HCT116 (cell line): Measurements from ENCODE around the gene KLRD1. TPM values are rescaled to one million over a fixed set of nuclear protein-coding genes. Genes with fewer than 3 reads are reported as not detected.

Source experiments
- ATAC-seq: fragments of 200-7000 bp; cut with Tn5 transposase; 2 replicates; pipeline ENCODE4 v1.9.1; 2020; ENCODE audit warnings: mild to moderate bottlenecking, moderate library complexity
- BruUV-seq: library from RNA; stranded (reverse); fragments of 400-500 nt; replicated peaks from 2 replicates; lab custom pipeline; 2021; lab: Mats Ljungman, UMichigan
- CTCF ChIA-PET: fragments of 300-600 bp; sonication (Branson Sonifier 250); formaldehyde crosslinking; loops from one replicate; lab custom pipeline; 2021; ENCODE audit warnings: antibody characterized with exemption; lab: Charles Lee
- POLR2A ChIA-PET: fragments of 300-600, 350-600 bp; sonication (Branson Sonifier 250); formaldehyde crosslinking; loops from one replicate; lab custom pipeline; 2021; ENCODE audit warnings: antibody characterized with exemption; lab: Charles Lee
- RAD21 ChIA-PET, 2 experiments: fragments of 300-600 bp; sonication (Branson Sonifier 250); formaldehyde crosslinking; loops; one replicate each; lab custom pipeline; 2023; ENCODE audit warnings: low total read pairs in 2 of 2; ENCODE audit not compliant: uncharacterized antibody in 2 of 2, unreplicated experiment in 2 of 2, low non-redundant PET in 1 of 2; lab: Charles Lee
- DNase-seq: peaks from one replicate; pipeline ENCODE4 v3.0.0-alpha.2; 2010; ENCODE audit warnings: low read depth, low spot score
- H2AFZ ChIP-seq: fragments of 200-600 bp; shearing (Covaris generic), sonication (generic); 2 replicates; pipeline ENCODE4 v1.6.1; 2017; ENCODE audit warnings: low read depth, mixed run types, mixed read lengths, antibody characterized with exemption, low read length; ENCODE audit not compliant: poor library complexity, severe bottlenecking
- H3K27ac ChIP-seq: 2 replicates; pipeline ENCODE4 v1.5.1; 2012; ENCODE audit warnings: low read depth, low read length
- H3K27me3 ChIP-seq: fragments of 200-600 bp; sonication (generic); 2 replicates; pipeline ENCODE4 v1.6.1; 2016; ENCODE audit warnings: mixed run types, low read length, mixed read lengths; ENCODE audit not compliant: insufficient read depth
- H3K36me3 ChIP-seq, 2 experiments: fragments of 200-500 bp in 1 of 2; fragments of 200-600 bp in 1 of 2; sonication (Bioruptor generic) in 1 of 2; sonication (generic) in 1 of 2; 2 replicates each; pipeline versions ENCODE4 v1.5.1 to v1.6.1; 2014 to 2016; ENCODE audit warnings: low read length in 2 of 2, inconsistent platforms in 1 of 2, mixed read lengths in 1 of 2, mixed run types in 1 of 2; ENCODE audit not compliant: insufficient read depth in 2 of 2, control insufficient read depth in 1 of 2
- H3K4me1 ChIP-seq, 2 experiments: fragments of 200-600 bp in 1 of 2; sonication (generic) in 1 of 2; 2 replicates each; pipeline versions ENCODE4 v1.5.1 to v1.6.1; 2012 to 2017; ENCODE audit warnings: low read length in 2 of 2, inconsistent platforms in 1 of 2, mild to moderate bottlenecking in 1 of 2, mixed read lengths in 1 of 2, mixed run types in 1 of 2, moderate library complexity in 1 of 2; ENCODE audit not compliant: insufficient read depth in 2 of 2, control insufficient read depth in 1 of 2
- H3K4me2 ChIP-seq: fragments of 200-600 bp; sonication (generic); 2 replicates; pipeline ENCODE4 v1.6.1; 2017; ENCODE audit warnings: mixed run types, low read length, mixed read lengths
- H3K4me3 ChIP-seq, 2 experiments: fragments of 200-600 bp in 1 of 2; sonication (generic) in 1 of 2; replicated peaks in 1 of 2; 2 replicates each; pipeline ENCODE4 v1.5.1; 2011 to 2016; ENCODE audit warnings: low read length in 2 of 2, control low read depth in 1 of 2, low read depth in 1 of 2, mild to moderate bottlenecking in 1 of 2, mixed read lengths in 1 of 2, mixed run types in 1 of 2
- H3K79me2 ChIP-seq: fragments of 200-600 bp; sonication (generic); 2 replicates; pipeline ENCODE4 v1.6.1; 2017; ENCODE audit warnings: mild to moderate bottlenecking, mixed run types, low read length, moderate library complexity, mixed read lengths; ENCODE audit not compliant: insufficient read depth
- H3K9ac ChIP-seq: fragments of 200-600 bp; sonication (generic); 2 replicates; pipeline ENCODE4 v1.6.1; 2016; ENCODE audit warnings: low read length, mixed read lengths
- H3K9me2 ChIP-seq: fragments of 200-600 bp; sonication (generic), shearing (Covaris generic); 2 replicates; pipeline ENCODE4 v1.6.1; 2017; ENCODE audit warnings: mixed run types, mild to moderate bottlenecking, moderate library complexity; ENCODE audit not compliant: insufficient read depth
- H3K9me3 ChIP-seq, 2 experiments: fragments of 200-500 bp in 1 of 2; fragments of 200-600 bp in 1 of 2; sonication (Bioruptor generic) in 1 of 2; sonication (generic) in 1 of 2; 2 replicates each; pipeline ENCODE4 v1.6.1; 2014 to 2017; ENCODE audit warnings: low read length in 2 of 2, mixed read lengths in 2 of 2, inconsistent platforms in 1 of 2, low read depth in 1 of 2, mild to moderate bottlenecking in 1 of 2, mixed run types in 1 of 2, moderate library complexity in 1 of 2; ENCODE audit not compliant: control insufficient read depth in 1 of 2, insufficient read depth in 1 of 2
- H4K20me1 ChIP-seq: fragments of 200-600 bp; sonication (generic), shearing (Covaris generic); 2 replicates; pipeline ENCODE4 v1.6.1; 2017; ENCODE audit warnings: mixed run types, mild to moderate bottlenecking, moderate library complexity; ENCODE audit not compliant: insufficient read depth
- CBX3 ChIP-seq: IDR thresholded peaks from 2 replicates; pipeline ENCODE4 v1.6.1; 2012; ENCODE audit warnings: low read depth
- FOSL1 ChIP-seq: IDR thresholded peaks from 2 replicates; pipeline ENCODE4 v1.6.1; 2012; ENCODE audit warnings: low read depth
- JUND ChIP-seq: IDR thresholded peaks from 2 replicates; pipeline ENCODE4 v1.6.1; 2012
- YY1 ChIP-seq: IDR thresholded peaks from 2 replicates; pipeline ENCODE4 v1.6.1; 2011; ENCODE audit warnings: low read length, low read depth, moderate library complexity, mild to moderate bottlenecking; ENCODE audit not compliant: insufficient replicate concordance; ENCODE audit errors: extremely low read depth
- ZFX ChIP-seq: fragments of 450-650 bp; IDR thresholded peaks from 2 replicates; pipeline ENCODE4 v1.6.1; 2017
- ZNF274 ChIP-seq: fragments of 200-500 bp; sonication (Bioruptor generic); IDR thresholded peaks from 2 replicates; pipeline ENCODE4 v1.6.1; 2014; ENCODE audit warnings: mild to moderate bottlenecking, low read depth, low read length, inconsistent platforms
- intact Hi-C: fragments of 100-400 bp; cut with micrococcal nuclease; formaldehyde crosslinking; loops from 2 replicates; pipeline ENCODE4 v1.10.0; 2022
- total RNA-seq: library from RNA; stranded (reverse); gene quantifications from one replicate; pipeline ENCODE4 v1.2.1, GENCODE V29; 2021; ENCODE audit not compliant: unreplicated experiment
- TF ChIP-seq, protein P1 (sequence below): IDR thresholded peaks from 2 replicates; pipeline ENCODE4 v1.6.1; 2012

KLRD1 gene
- total RNA-seq, 1 experiment from 2014 or later, result 0.27 TPM

DNA sequence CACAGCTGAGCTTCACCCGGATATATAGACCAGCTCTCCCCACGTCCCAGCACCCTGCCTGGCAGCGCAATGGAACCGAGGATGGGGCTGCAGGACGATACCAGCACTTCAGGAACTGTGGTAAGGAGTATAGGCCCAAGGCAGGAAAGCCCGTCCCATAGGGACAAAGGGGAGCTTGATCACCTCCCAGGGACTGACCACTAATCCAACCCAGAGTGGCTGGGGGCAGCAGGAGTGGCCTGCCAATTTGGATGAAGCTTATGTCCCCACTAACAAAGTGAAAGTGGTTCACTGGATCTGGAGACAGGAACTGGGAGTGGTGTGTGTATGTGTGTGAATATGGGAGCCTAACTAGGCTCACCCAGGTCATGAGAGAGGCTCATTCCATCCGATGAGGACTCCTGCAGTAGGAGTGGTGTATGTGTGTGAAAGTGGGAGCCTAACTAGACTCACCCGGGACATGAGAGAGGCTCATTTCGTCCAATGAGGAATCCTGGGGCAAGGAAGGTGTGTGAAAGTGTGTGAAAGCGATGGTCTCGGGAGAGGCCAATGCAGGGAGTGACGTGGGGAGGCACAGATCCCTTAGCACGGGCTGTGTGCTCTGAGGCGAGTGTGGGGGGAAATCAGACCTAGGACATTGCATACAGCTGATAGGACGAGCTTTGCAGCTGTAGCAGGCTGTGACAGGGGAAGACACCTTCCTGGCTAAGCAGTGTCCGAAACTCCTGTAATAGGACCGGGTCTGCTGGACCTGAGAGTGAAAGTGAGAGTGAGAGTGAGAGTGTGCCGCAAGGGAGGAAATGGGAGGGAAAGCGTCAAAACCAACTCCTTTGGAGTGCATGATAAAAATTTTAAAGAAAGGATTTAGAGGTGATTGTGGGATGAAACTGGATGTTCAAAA is 56.5 kb downstream of the KLRD1 start:
- ChIA-PET CTCF (interaction anchor here (3.1 kb wide), 1 partner anchor 33 kb away, joined by 11 read pairs; no protein-coding TSS in a partner anchor), RAD21 (interaction anchor here in 1 of 2 experiments (0.6 kb wide), 1 partner anchor 21 kb away, joined by 4 read pairs; no protein-coding TSS in a partner anchor), POLR2A (interaction anchor here (1.2 to 1.5 kb wide), 4 partner anchors 10 to 184 kb away, joined by 3 to 4 read pairs (median 4); no protein-coding TSS in a partner anchor)
- TF ChIP-seq YY1 (no peak), ZNF274 (no peak), JUND (no peak), FOSL1 (no peak), ZFX (peak; percentile 59), CBX3 (no peak)
- TF ChIP-seq, protein P1, sequence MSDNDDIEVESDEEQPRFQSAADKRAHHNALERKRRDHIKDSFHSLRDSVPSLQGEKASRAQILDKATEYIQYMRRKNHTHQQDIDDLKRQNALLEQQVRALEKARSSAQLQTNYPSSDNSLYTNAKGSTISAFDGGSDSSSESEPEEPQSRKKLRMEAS, result no peak
- BruUV-seq, result TSS peak; percentile 57
- H3K9me3 ChIP-seq, result peaks cover 0 to 7% of the 10 kb centered on the region in 2 experiments; a peak in 2 of 4 replicates
- DNase-seq, result no peak
- no peaks in the 10 kb centered on the region for H3K9me2 ChIP-seq
- H4K20me1 ChIP-seq, result no peaks in the 10 kb centered on the region
- H3K4me3 ChIP-seq, result peak overlapping the region; percentile 71 to 74
- peak overlapping the region; percentile 89 for H3K27ac ChIP-seq
- H2AFZ ChIP-seq, result peak overlapping the region; percentile 67
- intact Hi-C loops, result no loop called here
- no peaks in the 10 kb centered on the region for H3K27me3 ChIP-seq
- peaks cover 37 to 52% of the 10 kb centered on the region in 2 experiments; a peak in 3 of 4 replicates for H3K4me1 ChIP-seq
- ATAC-seq, result peak; percentile 62
- H3K4me2 ChIP-seq, result peak overlapping the region; percentile 90
- H3K79me2 ChIP-seq, result no peaks in the 10 kb centered on the region
- peak overlapping the region; percentile 65 for H3K9ac ChIP-seq
- H3K36me3 ChIP-seq, result no peaks in the 10 kb centered on the region
